Inflammatory macrophage treated with lipopolysaccharide for 1 hour (primary cell): ENCODE data around the gene KMT2B.
"Not testable (repeated sequence)": the region's sequence is repeated elsewhere in the genome, so short reads cannot be mapped to it uniquely, and the experiment has no call there.

Source experiments
- DNase-seq, 2 donors: peaks; one replicate each; pipeline ENCODE4 v3.0.0-alpha.2; 2020 to 2022

KMT2B gene, protein sequence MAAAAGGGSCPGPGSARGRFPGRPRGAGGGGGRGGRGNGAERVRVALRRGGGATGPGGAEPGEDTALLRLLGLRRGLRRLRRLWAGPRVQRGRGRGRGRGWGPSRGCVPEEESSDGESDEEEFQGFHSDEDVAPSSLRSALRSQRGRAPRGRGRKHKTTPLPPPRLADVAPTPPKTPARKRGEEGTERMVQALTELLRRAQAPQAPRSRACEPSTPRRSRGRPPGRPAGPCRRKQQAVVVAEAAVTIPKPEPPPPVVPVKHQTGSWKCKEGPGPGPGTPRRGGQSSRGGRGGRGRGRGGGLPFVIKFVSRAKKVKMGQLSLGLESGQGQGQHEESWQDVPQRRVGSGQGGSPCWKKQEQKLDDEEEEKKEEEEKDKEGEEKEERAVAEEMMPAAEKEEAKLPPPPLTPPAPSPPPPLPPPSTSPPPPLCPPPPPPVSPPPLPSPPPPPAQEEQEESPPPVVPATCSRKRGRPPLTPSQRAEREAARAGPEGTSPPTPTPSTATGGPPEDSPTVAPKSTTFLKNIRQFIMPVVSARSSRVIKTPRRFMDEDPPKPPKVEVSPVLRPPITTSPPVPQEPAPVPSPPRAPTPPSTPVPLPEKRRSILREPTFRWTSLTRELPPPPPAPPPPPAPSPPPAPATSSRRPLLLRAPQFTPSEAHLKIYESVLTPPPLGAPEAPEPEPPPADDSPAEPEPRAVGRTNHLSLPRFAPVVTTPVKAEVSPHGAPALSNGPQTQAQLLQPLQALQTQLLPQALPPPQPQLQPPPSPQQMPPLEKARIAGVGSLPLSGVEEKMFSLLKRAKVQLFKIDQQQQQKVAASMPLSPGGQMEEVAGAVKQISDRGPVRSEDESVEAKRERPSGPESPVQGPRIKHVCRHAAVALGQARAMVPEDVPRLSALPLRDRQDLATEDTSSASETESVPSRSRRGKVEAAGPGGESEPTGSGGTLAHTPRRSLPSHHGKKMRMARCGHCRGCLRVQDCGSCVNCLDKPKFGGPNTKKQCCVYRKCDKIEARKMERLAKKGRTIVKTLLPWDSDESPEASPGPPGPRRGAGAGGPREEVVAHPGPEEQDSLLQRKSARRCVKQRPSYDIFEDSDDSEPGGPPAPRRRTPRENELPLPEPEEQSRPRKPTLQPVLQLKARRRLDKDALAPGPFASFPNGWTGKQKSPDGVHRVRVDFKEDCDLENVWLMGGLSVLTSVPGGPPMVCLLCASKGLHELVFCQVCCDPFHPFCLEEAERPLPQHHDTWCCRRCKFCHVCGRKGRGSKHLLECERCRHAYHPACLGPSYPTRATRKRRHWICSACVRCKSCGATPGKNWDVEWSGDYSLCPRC (N-terminal part only)

DNA sequence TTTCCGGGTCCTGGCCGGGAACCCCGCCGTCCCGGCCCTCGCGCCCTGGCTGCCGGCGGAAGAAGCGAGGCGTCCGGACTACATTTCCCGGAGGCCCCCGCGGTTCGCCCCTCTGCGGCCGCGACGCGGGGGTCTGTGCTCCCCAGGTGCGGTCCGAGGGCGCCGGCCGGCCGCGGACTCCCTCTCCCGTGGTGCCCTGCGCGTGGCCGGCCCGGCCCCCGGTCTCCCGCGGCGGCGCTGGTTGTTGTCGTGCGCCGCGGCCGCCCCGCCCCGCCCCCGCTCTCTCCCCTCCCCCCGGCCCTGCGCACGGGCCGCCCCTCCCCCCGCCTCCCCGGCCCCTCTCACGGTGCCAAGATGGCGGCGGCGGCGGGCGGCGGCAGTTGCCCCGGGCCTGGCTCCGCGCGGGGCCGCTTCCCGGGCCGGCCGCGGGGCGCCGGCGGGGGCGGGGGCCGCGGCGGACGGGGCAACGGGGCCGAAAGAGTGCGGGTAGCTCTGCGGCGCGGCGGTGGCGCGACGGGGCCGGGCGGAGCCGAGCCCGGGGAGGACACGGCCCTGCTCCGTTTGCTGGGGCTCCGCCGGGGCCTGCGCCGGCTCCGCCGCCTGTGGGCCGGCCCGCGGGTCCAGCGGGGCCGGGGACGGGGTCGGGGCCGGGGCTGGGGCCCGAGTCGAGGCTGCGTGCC is at the start of gene KMT2B:
KMT2B (plus strand) TSS at position 339 of the 680 bp plus-strand sequence; CDS start at position 355, 16 bp downstream.
- no peak for DNase-seq

DNA sequence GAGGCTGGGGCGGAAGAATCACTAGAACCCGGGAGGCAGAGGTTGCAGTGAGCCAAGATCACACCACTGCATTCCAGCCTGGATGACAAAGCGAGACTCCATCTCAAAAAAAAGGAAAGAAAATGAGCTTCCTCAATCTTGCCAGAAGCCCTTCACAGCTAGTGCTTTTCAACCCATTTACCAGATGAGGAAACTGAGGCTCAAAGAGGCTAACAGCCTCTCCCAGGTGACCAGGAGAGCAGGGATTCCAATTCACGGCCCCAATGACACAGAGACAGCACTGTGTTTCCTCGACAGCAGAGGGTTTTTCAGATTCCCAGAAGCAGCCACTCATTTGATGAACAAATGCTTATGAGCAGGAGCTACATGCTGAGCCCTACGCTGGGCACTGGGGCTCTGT is 48.2 kb upstream of the KMT2B start:
- DNase-seq = no peak

DNA sequence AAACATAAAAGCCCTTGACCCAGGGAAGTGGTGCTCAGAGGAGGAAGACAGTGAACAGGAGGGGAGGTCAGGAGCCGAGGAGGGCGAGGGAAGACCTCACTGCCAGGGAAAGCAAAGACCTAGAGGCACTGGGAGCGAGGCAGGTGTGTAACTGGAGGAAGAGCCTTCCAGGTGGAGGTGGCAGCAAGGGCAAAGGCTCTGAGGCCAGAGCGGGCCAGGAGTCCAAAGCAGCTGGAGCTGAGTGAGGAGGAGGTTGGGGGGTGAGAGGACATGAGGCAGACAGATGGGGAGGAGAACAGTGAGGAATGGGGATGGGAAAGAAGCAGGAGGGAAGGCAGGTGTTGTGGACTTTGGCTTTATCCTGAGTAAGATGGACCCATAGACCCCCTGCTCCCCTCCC is 47.8 kb upstream of the KMT2B start:
- no peak for DNase-seq

DNA sequence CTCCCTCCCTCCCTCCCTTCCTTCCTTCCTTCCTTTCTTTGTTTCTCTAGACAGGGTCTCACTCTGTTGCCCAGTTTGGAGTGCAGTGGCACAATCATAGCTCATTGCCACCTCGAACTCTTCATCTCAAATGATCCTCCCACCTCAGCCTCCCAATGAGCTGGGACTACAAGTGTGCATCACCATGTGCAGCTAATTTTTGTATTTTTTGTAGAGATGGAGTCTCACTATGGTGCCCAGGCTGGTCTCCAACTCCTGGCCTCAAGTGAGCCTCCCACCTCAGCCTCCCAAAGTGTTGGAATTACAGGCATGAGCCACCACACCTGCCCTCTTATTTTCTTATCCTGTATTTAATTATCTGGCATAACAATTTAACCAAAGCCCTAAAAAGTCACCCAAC is 47.1 kb upstream of the KMT2B start:
- DNase-seq = no peak

DNA sequence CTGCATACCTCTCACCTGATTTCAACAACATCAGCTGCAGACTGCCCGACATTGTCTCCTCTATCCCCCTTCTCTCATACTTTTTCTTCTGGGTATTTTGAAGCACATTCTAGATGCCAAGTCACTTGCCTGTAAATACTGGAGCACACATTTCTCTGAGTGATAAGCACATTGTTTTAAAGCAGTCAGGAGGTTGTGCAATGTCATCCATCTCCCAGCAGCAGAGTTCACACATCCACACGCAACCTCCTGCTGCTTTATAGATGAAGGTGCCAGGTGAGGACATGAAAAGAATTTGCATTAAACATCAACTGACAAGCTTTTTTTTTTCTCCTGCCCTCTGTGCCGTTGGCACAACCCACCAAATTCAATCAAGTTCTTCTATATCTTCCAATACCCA is 46.0 kb upstream of the KMT2B start:
- DNase-seq = no peak

DNA sequence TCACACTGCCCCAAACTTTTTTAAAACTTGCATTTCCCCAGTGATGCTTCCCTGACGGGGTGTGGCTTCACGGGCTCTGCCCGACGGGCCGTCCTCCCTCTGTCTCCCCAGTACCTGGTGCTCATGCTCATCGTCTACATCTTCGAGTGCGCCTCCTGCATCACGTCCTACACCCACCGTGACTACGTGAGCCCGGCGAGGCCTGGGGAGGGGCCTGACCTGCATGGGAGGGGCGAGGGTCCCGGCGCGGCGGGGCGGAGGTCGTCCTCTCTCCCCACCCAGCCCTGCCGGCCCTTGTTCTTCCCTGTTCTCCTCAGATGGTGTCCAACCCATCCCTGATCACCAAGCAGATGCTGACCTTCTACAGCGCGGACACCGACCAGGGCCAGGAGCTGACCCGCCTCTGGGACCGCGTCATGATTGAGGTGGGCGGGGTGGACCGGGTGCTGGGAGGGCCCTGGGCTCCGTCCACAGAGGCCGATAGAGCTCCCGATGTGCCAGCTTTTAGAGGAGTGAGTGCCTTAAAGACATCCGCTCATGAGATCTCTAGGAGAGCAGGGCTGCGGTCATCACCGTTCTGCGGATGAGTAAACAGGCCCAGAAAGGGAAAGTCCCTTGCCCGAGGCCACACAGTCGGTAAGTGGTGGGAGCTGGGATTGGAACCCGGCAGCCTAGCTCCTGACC is 44.5 kb upstream of the KMT2B start:
- peak; percentile 37 to 46 for DNase-seq

DNA sequence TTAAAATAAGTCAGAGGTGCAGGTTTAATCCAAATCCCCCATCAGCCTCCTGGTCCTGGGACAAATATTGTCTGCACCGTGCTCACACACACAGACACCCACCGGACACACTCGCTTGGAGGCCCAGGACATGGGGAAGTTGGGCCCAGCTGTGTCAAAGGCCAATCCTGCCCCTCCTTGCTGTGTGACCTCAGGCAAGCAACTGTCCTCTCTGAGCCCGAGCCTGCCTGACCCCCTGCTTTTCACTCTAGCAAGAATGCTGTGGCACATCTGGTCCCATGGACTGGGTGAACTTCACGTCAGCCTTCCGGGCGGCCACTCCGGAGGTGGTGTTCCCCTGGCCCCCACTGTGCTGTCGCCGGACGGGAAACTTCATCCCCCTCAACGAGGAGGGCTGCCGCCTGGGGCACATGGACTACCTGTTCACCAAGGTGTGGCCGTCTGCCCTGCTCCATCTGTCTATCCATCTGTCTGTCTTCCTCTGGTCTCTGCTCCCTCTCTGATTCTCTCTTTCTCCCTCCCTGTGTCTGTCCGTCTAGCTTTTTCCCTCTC is 42.1 kb upstream of the KMT2B start:
- no peak for DNase-seq

DNA sequence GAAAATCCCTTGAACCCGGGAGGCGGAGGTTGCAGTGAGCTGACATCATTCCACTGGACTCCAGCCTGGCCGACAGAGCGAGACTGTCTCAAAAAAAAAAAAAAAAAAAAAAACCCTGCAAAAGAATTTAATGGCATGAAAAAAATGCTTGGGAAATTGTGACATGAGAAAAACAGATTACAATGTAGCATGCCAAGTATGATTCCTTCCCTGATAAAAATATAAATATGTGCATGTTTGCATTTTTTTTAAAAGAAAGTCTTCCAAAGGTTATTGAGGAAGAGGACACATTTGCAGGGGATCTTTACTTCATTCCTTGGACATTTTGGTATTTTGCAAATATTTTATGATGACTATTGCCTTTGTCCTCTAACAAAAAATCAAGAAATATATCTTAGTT is 28.0 kb upstream of the KMT2B start:
- no peak for DNase-seq

DNA sequence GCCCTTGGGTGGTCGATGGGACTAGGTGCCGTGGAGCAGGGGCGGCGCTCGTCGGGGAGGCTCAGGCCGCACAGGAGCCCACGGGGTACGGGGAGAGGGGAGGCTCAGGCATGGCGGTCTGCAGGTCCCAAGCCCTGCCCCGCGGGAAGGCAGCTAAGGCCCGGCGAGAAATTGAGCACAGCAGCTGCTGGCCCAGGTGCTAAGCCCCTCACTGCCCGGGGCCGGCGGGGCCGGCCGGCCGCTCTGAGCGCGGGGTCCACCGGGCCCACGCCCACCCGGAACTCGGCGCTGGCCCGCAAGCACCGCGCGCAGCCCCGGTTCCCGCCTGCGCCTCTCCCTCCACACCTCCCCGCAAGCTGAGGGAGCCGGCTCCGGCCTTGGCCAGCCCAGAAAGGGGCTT is 26.7 kb upstream of the KMT2B start:
- not testable (repeated sequence) for DNase-seq

DNA sequence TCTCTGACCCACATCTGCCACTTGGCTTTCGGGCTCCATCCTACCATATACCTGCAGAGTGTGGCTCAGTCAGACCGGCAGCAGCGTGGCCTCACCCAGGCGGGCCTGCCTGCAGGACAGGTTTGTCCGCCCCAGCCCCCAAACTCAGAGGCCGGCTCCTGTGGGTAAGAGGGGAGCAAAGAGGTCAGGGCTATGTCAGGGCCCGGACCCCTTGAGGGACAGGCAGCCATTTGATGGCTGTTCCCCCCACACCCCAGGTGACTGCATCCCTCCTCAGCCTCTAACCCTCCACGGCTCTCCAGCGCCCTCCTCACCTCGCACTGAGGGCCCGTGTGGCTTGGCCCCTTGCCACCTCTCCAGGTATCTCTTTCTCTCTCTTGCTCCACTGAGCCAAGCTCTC is 25.8 kb upstream of the KMT2B start:
- no peak for DNase-seq

DNA sequence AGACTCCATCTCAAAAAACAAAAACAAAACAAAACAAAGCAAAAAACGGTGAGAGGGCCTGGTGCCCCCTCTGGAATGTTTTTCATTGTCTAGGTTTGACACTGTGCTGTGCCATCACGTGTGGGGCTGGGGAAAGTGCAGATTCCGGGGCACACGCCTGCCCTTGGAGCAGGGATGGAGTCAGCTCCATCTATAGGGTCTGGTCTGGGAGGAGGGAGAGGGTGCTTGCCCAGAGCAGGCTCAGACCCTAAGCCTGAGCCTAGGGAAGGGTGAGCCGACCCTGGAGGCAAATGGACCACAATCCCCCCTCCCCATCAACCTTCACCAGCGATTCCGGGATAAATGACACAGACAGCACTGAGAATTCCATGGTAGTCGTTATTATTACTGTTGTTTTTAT is 24.4 kb upstream of the KMT2B start:
- no peak for DNase-seq

DNA sequence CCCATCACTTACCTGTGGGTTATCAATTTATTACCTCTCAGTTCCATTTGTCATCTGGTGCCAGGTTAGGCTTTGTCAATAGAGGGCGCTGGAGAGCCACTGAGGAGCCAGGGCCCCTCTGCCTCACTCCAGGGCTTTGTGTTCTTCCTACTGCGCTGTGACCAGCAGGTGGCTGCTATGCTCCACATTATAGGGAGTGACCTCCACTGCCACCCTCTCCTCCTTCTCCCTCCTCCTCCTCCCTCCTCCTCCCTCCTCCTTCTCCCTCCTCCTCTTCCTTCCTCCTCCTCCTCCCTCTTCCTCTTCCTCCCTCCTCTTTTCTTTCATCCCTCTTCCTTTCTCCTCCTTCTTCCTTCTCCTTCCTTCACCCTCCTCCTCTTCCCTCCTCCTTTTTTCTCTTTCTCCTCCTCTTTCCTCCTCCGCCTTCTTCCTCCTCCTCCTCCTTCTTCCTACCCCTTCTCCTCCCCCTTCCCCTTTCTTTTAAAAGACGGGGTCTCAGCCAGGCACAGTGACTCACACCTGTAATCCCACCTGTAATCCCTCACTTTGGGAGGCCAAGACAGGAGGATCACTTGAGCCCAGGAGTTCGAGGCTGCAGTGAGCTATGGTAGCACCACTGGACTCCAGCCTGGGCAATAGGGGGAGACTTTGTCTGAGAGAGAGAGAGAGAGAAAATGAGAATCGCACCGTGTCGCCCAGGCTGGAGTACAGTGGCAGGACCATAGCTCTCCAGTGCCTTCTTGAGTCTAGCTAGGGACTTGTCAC is 23.8 kb upstream of the KMT2B start:
- DNase-seq = peak; percentile 79 to 94

DNA sequence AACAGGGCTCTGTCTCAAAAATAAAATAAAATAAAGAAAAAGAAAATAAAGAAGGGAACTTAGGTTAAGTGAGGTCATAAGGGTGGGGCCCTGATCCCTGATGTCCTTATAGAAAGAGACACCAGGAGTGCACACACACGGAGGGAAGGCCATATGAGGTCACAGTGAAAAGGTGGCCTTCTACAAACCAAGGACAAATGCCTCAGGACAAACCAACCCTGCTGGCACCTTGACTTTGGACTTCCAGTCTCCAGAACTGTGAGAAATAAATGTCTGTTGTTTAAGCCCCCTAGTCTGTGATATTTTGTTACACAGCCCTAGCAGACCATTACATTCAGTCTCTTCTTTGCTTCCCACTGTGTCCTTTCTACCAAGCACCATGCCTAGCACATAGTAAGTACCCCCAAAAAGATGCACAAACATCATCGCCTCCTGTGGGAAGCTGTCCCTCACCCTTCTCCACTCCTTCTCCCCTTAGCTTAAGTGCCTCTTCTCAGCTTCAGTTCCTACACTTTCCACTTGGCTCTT is 21.8 kb upstream of the KMT2B start:
- no peak for DNase-seq

DNA sequence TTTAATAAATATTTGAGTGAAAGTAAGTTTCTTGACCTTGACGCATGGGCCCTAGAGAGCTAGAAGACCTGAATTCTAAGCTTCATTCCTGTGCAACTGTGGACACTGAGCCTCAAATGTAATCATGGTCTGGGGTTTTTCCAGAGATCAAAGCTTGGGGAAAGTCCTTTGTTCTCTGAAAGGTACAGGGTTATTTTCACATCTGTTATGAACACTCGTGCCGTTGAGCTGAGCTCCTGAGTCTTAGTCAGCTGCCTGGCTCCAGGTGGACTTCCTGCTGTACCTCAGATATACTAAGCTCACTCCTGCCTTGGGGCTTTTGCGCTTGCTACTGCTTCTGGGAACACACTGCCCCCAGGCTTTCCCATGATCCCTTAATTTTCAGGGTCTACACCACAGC is 21.0 kb upstream of the KMT2B start:
- no peak for DNase-seq

DNA sequence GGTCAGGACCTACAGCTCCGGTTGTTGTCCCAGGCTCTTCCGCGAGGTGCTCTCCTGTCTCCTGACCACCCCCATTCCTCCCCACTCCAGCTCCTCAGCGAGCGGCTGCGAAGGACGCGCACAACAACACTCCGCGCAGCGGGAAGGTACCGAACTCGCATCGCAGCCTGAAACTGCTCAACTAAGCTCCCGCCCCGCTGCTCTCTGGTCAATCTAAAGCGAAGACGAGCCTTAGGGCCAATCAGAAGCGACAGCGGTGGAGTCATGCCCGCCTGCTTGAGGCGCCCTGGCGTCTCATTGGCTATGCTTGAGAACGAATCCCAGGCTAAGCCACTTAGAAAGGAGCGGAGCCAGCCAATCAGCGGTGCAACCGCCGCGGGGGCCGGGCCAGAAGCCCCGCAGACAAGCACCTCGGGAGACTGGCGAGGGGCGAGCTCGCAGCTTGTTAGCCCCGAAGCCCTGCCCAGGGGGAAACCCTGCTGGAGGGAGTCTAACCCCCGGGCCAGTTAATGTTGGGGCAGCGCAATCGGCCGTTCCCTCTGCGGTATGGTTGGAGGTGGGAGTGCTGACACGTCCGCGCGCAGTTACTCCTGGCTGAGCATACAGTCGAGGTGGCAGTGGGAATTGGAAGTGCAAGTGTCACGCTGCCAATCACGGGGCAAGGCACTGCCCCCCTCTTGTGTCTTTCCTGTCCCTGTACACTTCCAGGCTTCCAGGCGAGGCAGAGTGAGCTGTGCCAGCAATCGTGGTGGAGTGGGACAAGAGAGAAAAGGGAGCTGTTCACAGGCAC is 15.4 kb upstream of the KMT2B start:
- DNase-seq = peak; percentile 95

DNA sequence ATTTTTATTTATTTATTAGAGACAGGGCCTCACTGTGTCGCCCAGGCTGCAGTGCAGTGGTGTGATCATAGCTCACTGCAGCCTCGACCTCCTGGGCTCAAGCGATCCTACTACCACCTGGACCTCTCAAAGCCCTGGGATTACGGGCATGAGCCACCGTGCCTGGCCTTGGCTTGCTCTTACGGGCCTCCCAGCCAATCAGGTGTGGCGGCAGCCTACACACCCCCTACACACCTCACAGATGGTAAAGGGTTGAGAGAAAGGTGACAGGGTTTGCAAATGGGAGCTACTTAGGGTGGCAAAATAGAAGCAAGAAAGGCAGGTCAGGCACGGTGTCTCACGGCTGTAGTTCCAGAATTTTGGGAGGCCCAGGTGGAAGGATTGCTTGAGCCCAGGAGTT is 14.5 kb upstream of the KMT2B start:
- DNase-seq = no peak

DNA sequence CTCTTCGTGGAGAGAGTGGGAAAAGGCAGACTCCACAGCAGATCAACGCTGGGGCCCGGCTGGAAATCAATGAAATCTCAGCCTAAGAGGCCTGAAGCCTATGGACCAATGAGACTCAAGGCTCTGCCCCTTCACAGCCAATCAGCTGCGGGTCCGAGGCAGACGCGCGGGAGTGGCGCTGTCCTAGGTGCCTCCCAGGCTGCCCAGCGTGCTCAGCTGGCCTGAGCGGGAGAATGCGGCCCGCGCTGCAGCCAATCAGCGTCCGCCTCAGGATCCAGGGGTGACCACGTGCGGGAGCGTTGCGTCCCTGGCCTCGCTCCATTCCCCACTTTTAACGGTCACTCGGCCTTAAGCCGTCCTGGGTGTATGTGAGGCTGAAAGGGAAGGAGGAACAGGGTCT is 13.6 kb upstream of the KMT2B start, which contains the start of gene ZBTB32:
ZBTB32 (plus strand) TSS at position 341 of the 400 bp plus-strand sequence. CDS start 10,069 bp downstream, outside the sequence.
- peak; percentile 16 to 26 for DNase-seq

DNA sequence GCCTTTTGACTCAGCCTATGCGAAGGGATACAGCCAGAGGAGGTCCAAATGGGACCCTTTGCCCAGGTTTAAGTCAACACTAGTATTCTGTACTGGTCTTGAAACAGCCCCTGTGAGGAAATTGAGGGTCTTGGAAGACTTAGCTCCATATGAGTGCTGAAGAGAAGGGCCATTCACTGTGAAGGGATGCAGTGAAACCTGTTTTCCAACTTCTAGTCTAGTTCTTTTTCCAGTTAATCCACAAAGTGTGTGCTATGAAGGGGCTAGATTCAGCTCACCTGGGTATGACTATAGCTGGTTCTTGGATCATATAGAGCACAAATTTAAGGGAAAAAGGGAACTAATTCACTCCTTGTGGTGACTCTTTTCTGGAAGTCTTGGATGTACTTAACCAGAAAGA is 9.4 kb upstream of the KMT2B start:
- no peak for DNase-seq
